Activated CD8-positive, alpha-beta T cell treated with anti-CD3 and anti-CD28 coated beads for 36 hours (primary cell): ENCODE data around the gene CCDC175. TPM values are rescaled to one million over a fixed set of nuclear protein-coding genes. Genes with fewer than 3 reads are reported as not detected.

ENCODE experiments used
- ATAC-seq: fragments of 200-7000 bp; cut with Tn5 transposase; one replicate; pipeline ENCODE4 v1.10.0; 2021; ENCODE audit warnings: mild to moderate bottlenecking, moderate library complexity
- CTCF ChIA-PET: fragments of 350-600 bp; sonication (Branson Sonifier 250); formaldehyde crosslinking; loops from one replicate; lab custom pipeline; 2021; ENCODE audit warnings: antibody characterized with exemption; lab: Charles Lee
- POLR2A ChIA-PET: fragments of 350-600 bp; sonication (Branson Sonifier 250); formaldehyde crosslinking; loops from one replicate; lab custom pipeline; 2021; ENCODE audit warnings: antibody characterized with exemption; lab: Charles Lee
- DNase-seq: peaks from one replicate; pipeline ENCODE4 v3.0.0-alpha.2; 2020
- H3K27ac Mint-ChIP-seq: one replicate; pipeline ENCODE4 v1.8.0; 2021; ENCODE audit warnings: mild to moderate bottlenecking, mixed read lengths
- H3K27me3 Mint-ChIP-seq: one replicate; pipeline ENCODE4 v1.8.0; 2021; ENCODE audit warnings: mixed read lengths
- H3K36me3 Mint-ChIP-seq: one replicate; pipeline ENCODE4 v1.8.0; 2021; ENCODE audit warnings: low read depth, mixed read lengths
- H3K4me1 Mint-ChIP-seq: one replicate; pipeline ENCODE4 v1.8.0; 2021; ENCODE audit warnings: low read depth, mixed read lengths
- H3K4me3 Mint-ChIP-seq: one replicate; pipeline ENCODE4 v1.8.0; 2021; ENCODE audit warnings: mild to moderate bottlenecking, moderate library complexity, mixed read lengths
- H3K9me3 Mint-ChIP-seq: one replicate; pipeline ENCODE4 v1.8.0; 2021; ENCODE audit warnings: mixed read lengths
- CTCF ChIP-seq: fragments of 200-600 bp; IDR thresholded peaks from one replicate; pipeline ENCODE4 v1.8.0; 2022; ENCODE audit warnings: antibody characterized with exemption, mild to moderate bottlenecking
- intact Hi-C: fragments of 100-400 bp; cut with micrococcal nuclease; formaldehyde crosslinking; loops from one replicate; pipeline ENCODE4 v1.10.0; 2022
- total RNA-seq, 2 experiments: library from RNA; stranded (reverse); gene quantifications; one replicate each; pipeline ENCODE4 v1.2.3, GENCODE V29; 2021

CCDC175 gene
- total RNA-seq, 2 experiments from 2014 or later = not detected

- H3K4me3 Mint-ChIP-seq = no peak overlapping the region
- CTCF ChIA-PET = interaction anchor here (1.3 kb wide), 1 partner anchor 39 kb away, joined by 3 read pairs; no protein-coding TSS in a partner anchor
- ATAC-seq (no peak), DNase-seq (no peak)
- no peak for TF ChIP-seq CTCF
- no peaks in the 10 kb centered on the region for H3K9me3 Mint-ChIP-seq
- H3K27me3 Mint-ChIP-seq = peaks cover 3% of the 10 kb centered on the region
- POLR2A ChIA-PET = no interaction called here
- no peaks in the 10 kb centered on the region for H3K4me1 Mint-ChIP-seq
- intact Hi-C loops = no loop called here
- H3K27ac Mint-ChIP-seq = no peak overlapping the region
- no peaks in the 10 kb centered on the region for H3K36me3 Mint-ChIP-seq
Observed at GRCh38 chr14:59538936-59539335, 37.7 kb downstream of the CCDC175 start.

GRCh38 chr14:59537476-59537875, 39.1 kb downstream of the CCDC175 start:
- ATAC-seq (no peak), DNase-seq (no peak)
- intact Hi-C loops = no loop called here
- no peak overlapping the region for H3K4me3 Mint-ChIP-seq
- TF ChIP-seq CTCF = no peak
- ChIA-PET CTCF (no interaction called here), POLR2A (no interaction called here)
- no peaks in the 10 kb centered on the region for H3K9me3 Mint-ChIP-seq
- no peaks in the 10 kb centered on the region for H3K36me3 Mint-ChIP-seq
- H3K27me3 Mint-ChIP-seq = peaks cover 3% of the 10 kb centered on the region
- no peaks in the 10 kb centered on the region for H3K4me1 Mint-ChIP-seq
- no peak overlapping the region for H3K27ac Mint-ChIP-seq

- Mint-ChIP-seq H3K9me3 (no peaks in the 10 kb centered on the region), H3K4me3 (no peak overlapping the region), H3K27ac (no peak overlapping the region), H3K4me1 (no peaks in the 10 kb centered on the region), H3K27me3 (peaks cover 10% of the 10 kb centered on the region), H3K36me3 (no peaks in the 10 kb centered on the region)
- POLR2A ChIA-PET = no interaction called here
- DNase-seq (no peak), ATAC-seq (no peak)
- CTCF ChIA-PET = no interaction called here
- no peak for TF ChIP-seq CTCF
- intact Hi-C loops = no loop called here
Observed at GRCh38 chr14:59534361-59534987, 42.1 kb downstream of the CCDC175 start.

GRCh38 chr14:59532419-59532818, 44.2 kb downstream of the CCDC175 start:
- CTCF ChIA-PET = no interaction called here
- H3K27ac Mint-ChIP-seq = no peak overlapping the region
- intact Hi-C loops = no loop called here
- no peak for DNase-seq
- H3K27me3 Mint-ChIP-seq = peaks cover 9% of the 10 kb centered on the region
- peaks cover 2% of the 10 kb centered on the region for H3K4me1 Mint-ChIP-seq
- POLR2A ChIA-PET = no interaction called here
- TF ChIP-seq CTCF = no peak
- H3K4me3 Mint-ChIP-seq = no peak overlapping the region
- no peaks in the 10 kb centered on the region for H3K36me3 Mint-ChIP-seq
- ATAC-seq = no peak
- no peaks in the 10 kb centered on the region for H3K9me3 Mint-ChIP-seq

- POLR2A ChIA-PET = no interaction called here
- H3K36me3 Mint-ChIP-seq = no peaks in the 10 kb centered on the region
- ATAC-seq = no peak
- intact Hi-C loops = no loop called here
- no peak for DNase-seq
- peaks cover 2% of the 10 kb centered on the region for H3K4me1 Mint-ChIP-seq
- CTCF ChIA-PET = interaction anchor here (0.6 kb wide), 1 partner anchor 720 kb away, joined by 3 read pairs; no protein-coding TSS in a partner anchor
- no peak overlapping the region for H3K27ac Mint-ChIP-seq
- peaks cover 9% of the 10 kb centered on the region for H3K27me3 Mint-ChIP-seq
- no peak for TF ChIP-seq CTCF
- H3K4me3 Mint-ChIP-seq = no peak overlapping the region
- H3K9me3 Mint-ChIP-seq = no peaks in the 10 kb centered on the region
Observed at GRCh38 chr14:59530349-59530748, 46.3 kb downstream of the CCDC175 start.
